ENCODE measurements around the gene S100A16. TPM values are rescaled to one million over a fixed set of nuclear protein-coding genes. Genes with fewer than 3 reads are reported as not detected.
"Not testable (repeated sequence)": the region's sequence is repeated elsewhere in the genome, so short reads cannot be mapped to it uniquely, and the experiment has no call there.

Gene S100A16
- total and polyA plus RNA-seq, 8 donors: 8.9 to 361 (median 120) TPM

DNA sequence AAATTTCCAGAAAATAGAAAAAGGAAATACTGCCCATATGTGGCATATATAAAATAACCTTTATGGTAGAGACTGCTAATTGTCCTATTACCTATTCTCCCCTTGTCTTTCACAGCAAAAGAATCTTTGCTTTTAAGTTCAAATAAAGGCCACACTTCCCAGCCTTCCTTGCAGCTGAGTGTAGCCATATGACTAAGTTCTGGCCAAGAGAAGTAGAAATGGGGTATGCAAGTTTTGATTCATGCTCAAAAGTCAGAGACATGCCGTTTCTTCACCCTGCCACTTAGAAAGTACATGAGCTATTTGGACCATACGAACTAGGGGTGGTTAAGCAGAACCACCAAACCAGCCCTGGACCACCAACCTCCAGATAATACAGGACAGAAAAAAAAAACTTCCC, 29.0 kb downstream of the S100A16 start:
- Histone ChIP-seq H3K27me3 (no peaks in the 10 kb centered on the region), H3K36me3 (no peaks in the 10 kb centered on the region), H3K4me3 (no peak overlapping the region), H3K4me1 (no peaks in the 10 kb centered on the region), H3K9me3 (no peaks in the 10 kb centered on the region), H3K27ac (no peak overlapping the region)
- no peak for DNase-seq
- 77 to 91% (median 79%) methylated on average over 2 of the region's 2 CpGs for WGBS, 5 donors
- TF ChIP-seq, protein P1, sequence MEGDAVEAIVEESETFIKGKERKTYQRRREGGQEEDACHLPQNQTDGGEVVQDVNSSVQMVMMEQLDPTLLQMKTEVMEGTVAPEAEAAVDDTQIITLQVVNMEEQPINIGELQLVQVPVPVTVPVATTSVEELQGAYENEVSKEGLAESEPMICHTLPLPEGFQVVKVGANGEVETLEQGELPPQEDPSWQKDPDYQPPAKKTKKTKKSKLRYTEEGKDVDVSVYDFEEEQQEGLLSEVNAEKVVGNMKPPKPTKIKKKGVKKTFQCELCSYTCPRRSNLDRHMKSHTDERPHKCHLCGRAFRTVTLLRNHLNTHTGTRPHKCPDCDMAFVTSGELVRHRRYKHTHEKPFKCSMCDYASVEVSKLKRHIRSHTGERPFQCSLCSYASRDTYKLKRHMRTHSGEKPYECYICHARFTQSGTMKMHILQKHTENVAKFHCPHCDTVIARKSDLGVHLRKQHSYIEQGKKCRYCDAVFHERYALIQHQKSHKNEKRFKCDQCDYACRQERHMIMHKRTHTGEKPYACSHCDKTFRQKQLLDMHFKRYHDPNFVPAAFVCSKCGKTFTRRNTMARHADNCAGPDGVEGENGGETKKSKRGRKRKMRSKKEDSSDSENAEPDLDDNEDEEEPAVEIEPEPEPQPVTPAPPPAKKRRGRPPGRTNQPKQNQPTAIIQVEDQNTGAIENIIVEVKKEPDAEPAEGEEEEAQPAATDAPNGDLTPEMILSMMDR (IDR thresholded peaks at IDR 0.05): no peak
- TF ChIP-seq POLR2AphosphoS5 (IDR thresholded peaks at IDR 0.05) (no peak), EP300 (IDR thresholded peaks at IDR 0.05) (no peak), POLR2A (IDR thresholded peaks at IDR 0.05) (no peak)
- intact Hi-C loops (cut with DNase I; ENCODE audit: low total_unique reads): no loop called here

DNA sequence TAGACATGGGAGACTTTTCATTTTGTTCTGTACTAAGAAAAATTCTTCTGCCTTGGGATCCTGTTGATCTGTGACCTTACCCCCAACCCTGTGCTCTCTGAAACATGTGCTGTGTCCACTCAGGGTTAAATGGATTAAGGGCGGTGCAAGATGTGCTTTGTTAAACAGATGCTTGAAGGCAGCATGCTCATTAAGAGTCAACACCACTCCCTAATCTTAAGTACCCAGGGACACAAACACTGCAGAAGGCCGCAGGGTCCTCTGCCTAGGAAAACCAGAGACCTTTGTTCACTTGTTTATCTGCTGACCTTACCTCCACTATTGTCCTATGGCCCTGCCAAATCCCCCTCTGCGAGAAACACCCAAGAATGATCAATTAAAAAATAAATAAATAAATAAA, 29.4 kb downstream of the S100A16 start:
- DNase-seq; H3K9me3 ChIP-seq; H3K27ac ChIP-seq; H3K4me1 ChIP-seq; H3K36me3 ChIP-seq; H3K4me3 ChIP-seq; intact Hi-C loops (cut with DNase I; ENCODE audit: low total_unique reads); H3K27me3 ChIP-seq: not testable (repeated sequence)
- 63 to 81% (median 76%) methylated on average over 2 to 3 of the region's 3 CpGs for WGBS, 5 donors

DNA sequence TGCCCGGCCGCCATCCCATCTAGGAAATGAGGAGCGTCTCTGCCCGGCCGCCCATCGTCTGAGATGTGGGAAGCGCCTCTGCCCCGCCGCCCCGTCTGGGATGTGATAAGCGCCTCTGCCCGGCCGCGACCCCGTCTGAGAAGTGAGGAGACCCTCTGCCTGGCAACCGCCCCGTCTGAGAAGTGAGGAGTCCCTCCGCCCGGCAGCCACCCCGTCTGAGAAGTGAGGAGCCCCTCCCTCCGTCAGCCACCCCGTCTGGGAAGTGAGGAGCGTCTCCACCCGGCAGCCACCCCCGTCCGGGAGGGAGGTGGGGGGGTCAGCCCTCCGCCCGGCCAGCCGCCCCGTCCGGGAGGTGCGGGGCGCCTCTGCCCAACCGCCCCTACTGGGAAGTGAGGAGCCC, 30.1 kb downstream of the S100A16 start:
- intact Hi-C loops (cut with DNase I; ENCODE audit: low total_unique reads); H3K36me3 ChIP-seq; H3K4me3 ChIP-seq; H3K27ac ChIP-seq; DNase-seq; H3K9me3 ChIP-seq; H3K4me1 ChIP-seq; H3K27me3 ChIP-seq: not testable (repeated sequence)
- WGBS, 5 donors: 94 to 98% (median 95%) methylated on average over 16 to 32 of the region's 34 CpGs

DNA sequence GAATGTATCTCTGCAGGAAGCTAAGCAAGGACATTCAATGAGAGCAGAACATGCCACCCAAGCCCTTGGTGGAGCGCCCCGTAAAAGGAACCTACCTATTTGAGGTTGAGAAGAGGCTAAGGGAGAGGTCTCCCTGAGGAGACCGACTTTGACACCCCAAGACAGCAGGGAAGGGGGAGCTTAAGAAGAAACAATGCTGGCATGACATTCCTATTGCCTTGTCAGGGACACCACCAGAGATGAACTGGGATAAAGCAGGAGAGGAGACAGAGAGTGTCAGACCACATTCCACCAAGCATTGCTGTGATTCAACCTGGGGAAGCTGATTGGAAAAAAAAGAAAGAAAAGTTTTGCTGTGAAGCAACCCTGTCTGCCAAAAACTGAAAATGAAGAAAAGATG, 34.0 kb downstream of the S100A16 start:
- H3K27ac ChIP-seq: no peak overlapping the region
- DNase-seq: no peak
- TF ChIP-seq, protein P1 (IDR thresholded peaks at IDR 0.05): no peak
- TF ChIP-seq POLR2AphosphoS5 (IDR thresholded peaks at IDR 0.05): no peak
- TF ChIP-seq EP300 (IDR thresholded peaks at IDR 0.05): no peak
- TF ChIP-seq POLR2A (IDR thresholded peaks at IDR 0.05): no peak
- intact Hi-C loops (cut with DNase I; ENCODE audit: low total_unique reads): no loop called here
- no peaks in the 10 kb centered on the region for H3K27me3 ChIP-seq
- H3K9me3 ChIP-seq: no peaks in the 10 kb centered on the region
- no peaks in the 10 kb centered on the region for H3K36me3 ChIP-seq
- H3K4me1 ChIP-seq: peaks cover 0 to 10% (median 0%) of the 10 kb centered on the region in 4 donors
- 80 to 88% (median 84%) methylated on average over 3 of the region's 3 CpGs for WGBS, 5 donors
- no peak overlapping the region for H3K4me3 ChIP-seq

DNA sequence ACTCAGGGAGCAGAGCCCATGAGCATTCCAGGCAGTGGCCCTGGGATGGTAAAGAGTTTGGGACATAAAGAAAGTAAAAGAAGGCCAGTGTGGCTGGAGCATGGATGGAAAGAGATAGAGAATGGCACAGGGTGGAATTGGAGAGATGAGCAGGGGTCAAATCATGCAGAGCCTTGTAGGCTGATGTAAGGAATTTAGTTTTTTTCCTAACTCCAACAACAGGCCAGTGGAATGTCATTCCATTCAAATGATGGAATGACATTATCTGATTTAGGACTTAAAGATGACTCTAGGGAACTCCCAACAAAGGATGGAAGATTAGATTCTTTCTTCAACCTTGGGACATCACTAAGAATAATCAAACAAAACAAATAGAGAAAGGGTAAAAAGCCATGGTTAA, 34.4 kb downstream of the S100A16 start:
- H3K36me3 ChIP-seq: no peaks in the 10 kb centered on the region
- H3K27ac ChIP-seq: no peak overlapping the region
- DNase-seq: no peak
- no peaks in the 10 kb centered on the region for H3K27me3 ChIP-seq
- intact Hi-C loops (cut with DNase I; ENCODE audit: low total_unique reads): no loop called here
- H3K9me3 ChIP-seq: no peaks in the 10 kb centered on the region
- H3K4me3 ChIP-seq: no peak overlapping the region
- peaks cover 0 to 15% (median under 1%) of the 10 kb centered on the region in 4 donors for H3K4me1 ChIP-seq
- TF ChIP-seq POLR2A (IDR thresholded peaks at IDR 0.05): no peak
- TF ChIP-seq POLR2AphosphoS5 (IDR thresholded peaks at IDR 0.05): no peak
- TF ChIP-seq, protein P1 (IDR thresholded peaks at IDR 0.05): no peak
- TF ChIP-seq EP300 (IDR thresholded peaks at IDR 0.05): no peak

All from stomach (tissue), 9 donors.